H1 (cell line): ENCODE results near the gene EN1. TPM values are rescaled to one million over a fixed set of nuclear protein-coding genes. Genes with fewer than 3 reads are reported as not detected.

Experiments
- RNF2 ChIP-seq: fragments of 200-900, 300-1000 bp; sonication (generic); IDR thresholded peaks from 2 replicates; pipeline ENCODE4 v1.7.1; 2016; ENCODE audit warnings: borderline replicate concordance, low read depth, mild to moderate bottlenecking, antibody characterized with exemption, low read length; ENCODE audit not compliant: poor library complexity, severe bottlenecking; ENCODE audit errors: missing control alignments
- SP1 ChIP-seq: IDR thresholded peaks from 2 replicates; pipeline ENCODE4 v1.6.1; 2011; ENCODE audit warnings: low read depth, low read length
- polyA plus RNA-seq, 7 experiments: library from polyadenylated mRNA; depleted of rRNA in 3 of 7; stranded (reverse) in 5 of 7; unstranded in 2 of 7; fragments of >200 nt in 5 of 7; fragments of 200-250 nt in 2 of 7; gene quantifications; 1 replicate in 5 of 7; 2 replicates in 1 of 7; 4 replicates in 1 of 7; pipeline versions ENCODE4 v1.2.1 to v1.2.3, GENCODE V29; 2011 to 2013; ENCODE audit warnings: missing spikeins in 2 of 7, mixed read lengths in 2 of 7
- total RNA-seq: library from RNA; stranded (reverse); fragmentation: NEBNext Ultra II Directional; extraction: Animal tissue kit (Norgen Biotek cat#: 25700); gene quantifications from 2 replicates; pipeline ENCODE4 v1.2.1, GENCODE V29; 2021
- TF ChIP-seq, protein P1 (sequence below): fragments of 300-600 bp; sonication (generic); IDR thresholded peaks from 2 replicates; pipeline ENCODE4 v1.7.1; 2012; ENCODE audit warnings: low read length, moderate library complexity, mild to moderate bottlenecking, inconsistent platforms; ENCODE audit not compliant: insufficient replicate concordance

The EN1 gene
- total and polyA plus RNA-seq, 2 of the 8 experiments (the other 6 are each of a cell fraction or from before 2014, with no cell fraction given), result not detected

DNA sequence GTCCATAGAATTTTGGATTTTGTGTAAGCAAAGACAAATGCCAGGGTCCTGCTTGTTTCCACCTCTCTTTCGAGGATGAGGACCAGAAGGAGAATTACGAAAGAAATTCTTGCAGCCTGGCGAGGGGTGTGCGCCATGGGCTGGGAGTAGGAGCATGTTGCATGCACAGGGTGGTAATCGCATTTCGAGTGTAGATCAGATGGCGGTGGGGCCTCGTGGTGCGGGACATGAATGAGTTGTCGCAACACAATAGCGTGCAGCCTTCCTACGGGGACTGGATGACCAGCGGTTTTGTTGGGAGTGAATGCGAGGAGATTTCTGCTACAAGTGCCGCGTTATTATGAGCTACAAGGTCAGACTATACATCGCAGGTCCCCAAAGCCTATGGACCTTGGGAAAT lies 4.2 kb upstream of the EN1 start (continued):
- TF ChIP-seq, protein P1, sequence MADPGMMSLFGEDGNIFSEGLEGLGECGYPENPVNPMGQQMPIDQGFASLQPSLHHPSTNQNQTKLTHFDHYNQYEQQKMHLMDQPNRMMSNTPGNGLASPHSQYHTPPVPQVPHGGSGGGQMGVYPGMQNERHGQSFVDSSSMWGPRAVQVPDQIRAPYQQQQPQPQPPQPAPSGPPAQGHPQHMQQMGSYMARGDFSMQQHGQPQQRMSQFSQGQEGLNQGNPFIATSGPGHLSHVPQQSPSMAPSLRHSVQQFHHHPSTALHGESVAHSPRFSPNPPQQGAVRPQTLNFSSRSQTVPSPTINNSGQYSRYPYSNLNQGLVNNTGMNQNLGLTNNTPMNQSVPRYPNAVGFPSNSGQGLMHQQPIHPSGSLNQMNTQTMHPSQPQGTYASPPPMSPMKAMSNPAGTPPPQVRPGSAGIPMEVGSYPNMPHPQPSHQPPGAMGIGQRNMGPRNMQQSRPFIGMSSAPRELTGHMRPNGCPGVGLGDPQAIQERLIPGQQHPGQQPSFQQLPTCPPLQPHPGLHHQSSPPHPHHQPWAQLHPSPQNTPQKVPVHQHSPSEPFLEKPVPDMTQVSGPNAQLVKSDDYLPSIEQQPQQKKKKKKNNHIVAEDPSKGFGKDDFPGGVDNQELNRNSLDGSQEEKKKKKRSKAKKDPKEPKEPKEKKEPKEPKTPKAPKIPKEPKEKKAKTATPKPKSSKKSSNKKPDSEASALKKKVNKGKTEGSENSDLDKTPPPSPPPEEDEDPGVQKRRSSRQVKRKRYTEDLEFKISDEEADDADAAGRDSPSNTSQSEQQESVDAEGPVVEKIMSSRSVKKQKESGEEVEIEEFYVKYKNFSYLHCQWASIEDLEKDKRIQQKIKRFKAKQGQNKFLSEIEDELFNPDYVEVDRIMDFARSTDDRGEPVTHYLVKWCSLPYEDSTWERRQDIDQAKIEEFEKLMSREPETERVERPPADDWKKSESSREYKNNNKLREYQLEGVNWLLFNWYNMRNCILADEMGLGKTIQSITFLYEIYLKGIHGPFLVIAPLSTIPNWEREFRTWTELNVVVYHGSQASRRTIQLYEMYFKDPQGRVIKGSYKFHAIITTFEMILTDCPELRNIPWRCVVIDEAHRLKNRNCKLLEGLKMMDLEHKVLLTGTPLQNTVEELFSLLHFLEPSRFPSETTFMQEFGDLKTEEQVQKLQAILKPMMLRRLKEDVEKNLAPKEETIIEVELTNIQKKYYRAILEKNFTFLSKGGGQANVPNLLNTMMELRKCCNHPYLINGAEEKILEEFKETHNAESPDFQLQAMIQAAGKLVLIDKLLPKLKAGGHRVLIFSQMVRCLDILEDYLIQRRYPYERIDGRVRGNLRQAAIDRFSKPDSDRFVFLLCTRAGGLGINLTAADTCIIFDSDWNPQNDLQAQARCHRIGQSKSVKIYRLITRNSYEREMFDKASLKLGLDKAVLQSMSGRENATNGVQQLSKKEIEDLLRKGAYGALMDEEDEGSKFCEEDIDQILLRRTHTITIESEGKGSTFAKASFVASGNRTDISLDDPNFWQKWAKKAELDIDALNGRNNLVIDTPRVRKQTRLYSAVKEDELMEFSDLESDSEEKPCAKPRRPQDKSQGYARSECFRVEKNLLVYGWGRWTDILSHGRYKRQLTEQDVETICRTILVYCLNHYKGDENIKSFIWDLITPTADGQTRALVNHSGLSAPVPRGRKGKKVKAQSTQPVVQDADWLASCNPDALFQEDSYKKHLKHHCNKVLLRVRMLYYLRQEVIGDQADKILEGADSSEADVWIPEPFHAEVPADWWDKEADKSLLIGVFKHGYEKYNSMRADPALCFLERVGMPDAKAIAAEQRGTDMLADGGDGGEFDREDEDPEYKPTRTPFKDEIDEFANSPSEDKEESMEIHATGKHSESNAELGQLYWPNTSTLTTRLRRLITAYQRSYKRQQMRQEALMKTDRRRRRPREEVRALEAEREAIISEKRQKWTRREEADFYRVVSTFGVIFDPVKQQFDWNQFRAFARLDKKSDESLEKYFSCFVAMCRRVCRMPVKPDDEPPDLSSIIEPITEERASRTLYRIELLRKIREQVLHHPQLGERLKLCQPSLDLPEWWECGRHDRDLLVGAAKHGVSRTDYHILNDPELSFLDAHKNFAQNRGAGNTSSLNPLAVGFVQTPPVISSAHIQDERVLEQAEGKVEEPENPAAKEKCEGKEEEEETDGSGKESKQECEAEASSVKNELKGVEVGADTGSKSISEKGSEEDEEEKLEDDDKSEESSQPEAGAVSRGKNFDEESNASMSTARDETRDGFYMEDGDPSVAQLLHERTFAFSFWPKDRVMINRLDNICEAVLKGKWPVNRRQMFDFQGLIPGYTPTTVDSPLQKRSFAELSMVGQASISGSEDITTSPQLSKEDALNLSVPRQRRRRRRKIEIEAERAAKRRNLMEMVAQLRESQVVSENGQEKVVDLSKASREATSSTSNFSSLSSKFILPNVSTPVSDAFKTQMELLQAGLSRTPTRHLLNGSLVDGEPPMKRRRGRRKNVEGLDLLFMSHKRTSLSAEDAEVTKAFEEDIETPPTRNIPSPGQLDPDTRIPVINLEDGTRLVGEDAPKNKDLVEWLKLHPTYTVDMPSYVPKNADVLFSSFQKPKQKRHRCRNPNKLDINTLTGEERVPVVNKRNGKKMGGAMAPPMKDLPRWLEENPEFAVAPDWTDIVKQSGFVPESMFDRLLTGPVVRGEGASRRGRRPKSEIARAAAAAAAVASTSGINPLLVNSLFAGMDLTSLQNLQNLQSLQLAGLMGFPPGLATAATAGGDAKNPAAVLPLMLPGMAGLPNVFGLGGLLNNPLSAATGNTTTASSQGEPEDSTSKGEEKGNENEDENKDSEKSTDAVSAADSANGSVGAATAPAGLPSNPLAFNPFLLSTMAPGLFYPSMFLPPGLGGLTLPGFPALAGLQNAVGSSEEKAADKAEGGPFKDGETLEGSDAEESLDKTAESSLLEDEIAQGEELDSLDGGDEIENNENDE, result no peak
- 0 out of 2 replicates have a peak, but pooled peaks have one; percentile 30 for TF ChIP-seq SP1
- TF ChIP-seq RNF2, result peak; percentile 76
